ENCODE data around the gene TEX51. TPM values are rescaled to one million over a fixed set of nuclear protein-coding genes. Genes with fewer than 3 reads are reported as not detected.

TEX51 gene
- total and polyA plus RNA-seq, 8 donors: not detected

GRCh38 chr2:126851756-126852155 lies 46.9 kb upstream of the TEX51 start:
- no peak for ATAC-seq
- H3K36me3 ChIP-seq: no peaks in the 10 kb centered on the region
- H3K4me3 ChIP-seq: no peak overlapping the region
- H3K27ac ChIP-seq: no peak overlapping the region
- WGBS, 2 donors: 71 to 95% methylated on average over 1 of the region's 1 CpG
- DNase-seq: no peak
- H3K27me3 ChIP-seq: no peaks in the 10 kb centered on the region
- intact Hi-C loops (cut with DNase I): no loop called here
- no peaks in the 10 kb centered on the region for H3K9me3 ChIP-seq
- FAIRE-seq: no peak
- H3K4me1 ChIP-seq: no peaks in the 10 kb centered on the region
- TF ChIP-seq CTCF (IDR thresholded peaks at IDR 0.05): no peak

- Histone ChIP-seq H3K4me3 (no peak overlapping the region), H3K27me3 (no peaks in the 10 kb centered on the region), H3K9me3 (no peaks in the 10 kb centered on the region), H3K27ac (no peak overlapping the region), H3K4me1 (no peaks in the 10 kb centered on the region), H3K36me3 (no peaks in the 10 kb centered on the region)
- WGBS, 2 donors: 32 to 48% methylated on average over 1 of the region's 1 CpG
- FAIRE-seq: no peak
- intact Hi-C loops (cut with DNase I): no loop called here
- TF ChIP-seq CTCF (IDR thresholded peaks at IDR 0.05): no peak
- ATAC-seq: no peak
- DNase-seq: no peak
Observed at GRCh38 chr2:126852361-126852760, 46.3 kb upstream of the TEX51 start.

GRCh38 chr2:126855606-126856005 lies 43.1 kb upstream of the TEX51 start:
- 40 to 53% methylated on average over 3 of the region's 3 CpGs for WGBS, 2 donors
- ATAC-seq: no peak
- no peak for TF ChIP-seq CTCF (IDR thresholded peaks at IDR 0.05)
- FAIRE-seq: no peak
- intact Hi-C loops (cut with DNase I): no loop called here
- no peaks in the 10 kb centered on the region for H3K9me3 ChIP-seq
- no peaks in the 10 kb centered on the region for H3K4me1 ChIP-seq
- DNase-seq: no peak
- no peaks in the 10 kb centered on the region for H3K27me3 ChIP-seq
- H3K36me3 ChIP-seq: no peaks in the 10 kb centered on the region
- no peak overlapping the region for H3K27ac ChIP-seq
- no peak overlapping the region for H3K4me3 ChIP-seq

GRCh38 chr2:126856403-126856802 lies 42.3 kb upstream of the TEX51 start:
- intact Hi-C loops (cut with DNase I): no loop called here

GRCh38 chr2:126857502-126857901 lies 41.2 kb upstream of the TEX51 start:
- TF ChIP-seq CTCF (IDR thresholded peaks at IDR 0.05): no peak
- Histone ChIP-seq H3K9me3 (no peaks in the 10 kb centered on the region), H3K4me3 (no peak overlapping the region), H3K4me1 (no peaks in the 10 kb centered on the region), H3K36me3 (no peaks in the 10 kb centered on the region), H3K27me3 (no peaks in the 10 kb centered on the region), H3K27ac (no peak overlapping the region)
- DNase-seq (no peak), ATAC-seq (no peak), FAIRE-seq (no peak)
- intact Hi-C loops (cut with DNase I): no loop called here
- 64 to 72% methylated on average over 3 of the region's 3 CpGs for WGBS, 2 donors

More at GRCh38 chr2:126856403-126856802, 42.3 kb upstream of the TEX51 start:
- ATAC-seq (no peak), FAIRE-seq (no peak), DNase-seq (no peak)
- Histone ChIP-seq H3K36me3 (no peaks in the 10 kb centered on the region), H3K27me3 (no peaks in the 10 kb centered on the region), H3K4me1 (no peaks in the 10 kb centered on the region), H3K27ac (no peak overlapping the region), H3K9me3 (no peaks in the 10 kb centered on the region), H3K4me3 (no peak overlapping the region)
- TF ChIP-seq CTCF (IDR thresholded peaks at IDR 0.05): no peak
- WGBS, 2 donors: 54 to 69% methylated on average over 6 of the region's 6 CpGs

Data from pancreas (tissue), 10 donors.